ENCODE measurements around the gene ABCA13.

Gene ABCA13

DNA sequence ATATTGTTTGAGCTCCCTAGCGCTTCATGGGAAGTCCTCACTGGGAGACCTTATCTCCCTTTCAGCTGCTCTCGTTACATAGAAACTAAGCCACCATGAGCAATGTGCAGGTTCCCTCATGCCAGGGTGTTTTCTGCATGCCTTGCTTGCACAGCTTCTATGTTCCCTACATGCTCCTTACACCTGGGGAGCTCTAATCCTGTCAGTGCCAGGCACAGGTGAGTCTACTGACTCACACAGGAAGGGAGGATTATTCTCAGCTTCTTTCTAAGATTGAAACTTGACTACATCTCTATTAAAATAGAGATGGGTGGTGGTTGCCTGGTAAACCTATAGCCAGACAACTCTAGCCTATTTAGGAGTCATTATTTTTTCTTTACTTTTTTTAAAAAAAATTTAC, 377.4 kb downstream of the ABCA13 start:
- no peak for DNase-seq

DNA sequence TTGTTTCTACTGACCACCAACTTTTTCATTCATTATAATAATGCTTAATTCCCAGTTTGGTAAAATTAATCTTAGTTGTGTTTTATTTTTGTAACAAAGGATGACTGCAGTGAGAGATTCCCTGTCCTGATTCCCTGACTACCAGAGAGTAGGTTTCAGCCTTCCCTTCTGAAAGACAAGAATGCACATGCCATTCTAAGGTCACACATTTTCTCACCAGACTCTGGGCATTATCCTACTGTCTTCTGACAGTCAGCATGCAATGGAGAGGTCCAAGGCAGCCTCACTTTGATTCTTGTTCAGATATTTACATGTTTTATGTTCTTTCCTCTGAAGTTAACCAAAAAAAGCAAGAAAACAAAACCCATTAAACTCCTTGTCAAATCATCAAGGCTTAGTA, 380.4 kb downstream of the ABCA13 start:
- no peak for DNase-seq

DNA sequence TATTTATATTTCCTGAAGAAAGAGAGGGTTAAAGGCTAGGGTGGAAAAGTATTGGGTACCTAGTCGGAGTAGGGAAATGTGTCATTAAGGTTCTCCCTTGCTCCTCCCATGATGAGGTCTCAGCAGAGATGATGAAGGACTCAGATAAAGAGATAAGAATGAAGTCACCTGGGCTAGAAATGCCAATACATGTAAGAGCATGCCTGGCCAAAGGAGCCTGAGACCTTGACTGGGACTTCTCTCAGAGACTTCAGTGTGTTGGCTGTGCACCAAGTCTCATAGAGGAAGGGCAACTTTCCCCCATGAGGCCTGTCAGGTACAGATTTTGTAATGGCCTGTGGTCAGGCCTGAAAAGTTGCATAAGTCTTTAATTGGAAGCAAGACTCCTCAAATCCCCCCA, 392.1 kb downstream of the ABCA13 start:
- DNase-seq: no peak

DNA sequence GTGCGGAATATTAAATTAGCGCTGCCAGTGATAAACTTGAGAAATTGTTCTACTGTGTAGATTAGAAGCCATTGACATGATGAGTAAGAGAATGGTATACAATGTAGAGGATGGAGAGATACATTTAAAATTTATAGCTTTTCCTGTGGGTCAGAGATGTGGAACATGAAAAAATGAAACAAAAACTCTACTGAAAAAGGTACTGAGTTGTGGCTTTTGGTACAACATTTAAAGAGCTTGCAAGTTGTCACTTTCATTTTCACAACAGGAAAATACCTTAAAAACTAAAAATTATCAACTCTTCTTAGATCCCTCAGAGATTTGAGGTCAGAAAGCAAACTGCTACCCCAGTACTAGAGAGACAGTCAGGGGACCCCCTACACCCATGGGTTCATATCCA, 404.3 kb downstream of the ABCA13 start:
- DNase-seq: no peak

DNA sequence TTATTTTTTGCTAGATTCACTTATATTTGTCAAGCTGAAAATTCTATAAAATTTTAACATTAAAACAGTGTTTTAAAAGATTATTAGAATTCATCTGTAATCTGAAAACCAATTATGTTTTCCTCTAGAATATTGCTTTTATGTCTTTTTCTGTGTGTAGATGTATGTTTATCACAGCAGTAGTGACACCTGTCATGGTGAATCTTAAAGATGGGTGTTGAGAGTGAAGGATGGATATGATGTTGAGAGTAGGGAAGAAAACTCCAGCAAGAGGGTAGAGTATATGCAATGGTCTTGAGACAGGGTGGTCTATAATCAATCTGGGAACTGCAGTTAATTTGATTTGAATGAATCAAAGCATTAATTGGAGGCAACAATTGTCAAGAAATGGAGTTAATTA, 416.2 kb downstream of the ABCA13 start:
- no peak for DNase-seq

DNA sequence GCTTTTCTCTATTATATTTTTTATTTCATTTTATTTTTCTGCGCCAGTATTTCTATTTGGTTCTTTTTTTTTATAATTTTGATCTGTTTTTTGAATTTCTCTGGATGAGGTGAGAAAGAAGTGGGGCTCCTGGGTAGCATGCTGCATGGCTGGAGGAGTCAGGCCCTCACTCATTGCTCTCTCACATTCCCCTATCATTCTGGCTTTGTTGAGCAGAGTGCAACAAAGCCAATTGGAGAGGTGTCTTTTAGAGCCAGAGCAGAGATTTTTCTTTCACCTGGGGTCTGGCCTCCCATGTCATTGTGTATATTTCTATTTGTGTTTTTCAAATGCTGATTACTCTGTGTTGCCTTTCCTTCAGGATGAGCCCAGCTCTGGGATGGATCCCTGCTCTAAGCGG, 423.1 kb downstream of the ABCA13 start:
- DNase-seq: no peak

DNA sequence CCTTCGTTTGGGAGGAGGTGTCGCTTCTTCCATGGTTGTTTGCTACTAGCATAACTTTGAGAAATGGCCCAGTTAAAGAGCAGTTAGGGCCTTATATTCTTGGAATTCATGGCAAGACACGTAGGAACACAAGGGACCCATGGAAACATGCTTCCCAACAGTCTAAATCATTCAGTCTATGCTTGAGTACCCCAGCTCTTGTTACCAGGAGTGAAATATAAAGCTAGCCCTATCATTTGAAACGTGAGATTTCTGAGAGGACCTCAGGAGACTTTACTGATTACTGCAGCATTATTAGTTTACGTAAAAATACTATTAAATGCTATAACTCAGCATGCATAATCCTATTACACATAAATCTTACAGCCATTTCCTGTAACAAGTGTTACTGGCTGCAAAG, 424.5 kb downstream of the ABCA13 start:
- no peak for DNase-seq

DNA sequence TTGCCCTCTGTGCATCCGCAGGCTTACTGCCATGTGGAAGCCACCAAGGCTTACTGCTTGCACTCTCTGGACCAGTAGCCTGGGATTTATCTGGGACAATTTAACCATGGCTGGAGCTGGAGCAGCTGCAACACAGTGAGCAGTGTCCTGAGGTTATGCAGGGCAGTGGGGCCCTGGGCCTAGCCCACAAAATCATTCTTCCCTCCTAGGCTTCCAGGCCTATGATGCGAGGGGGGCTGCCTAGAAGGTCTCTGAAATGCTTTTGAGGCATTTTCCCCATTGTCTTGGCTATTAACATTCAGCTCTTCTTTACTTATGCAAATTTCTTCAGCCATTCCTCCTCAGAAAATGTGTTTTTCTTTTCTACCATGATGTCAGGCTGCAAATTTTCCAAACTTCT, 439.4 kb downstream of the ABCA13 start:
- no peak for DNase-seq

DNA sequence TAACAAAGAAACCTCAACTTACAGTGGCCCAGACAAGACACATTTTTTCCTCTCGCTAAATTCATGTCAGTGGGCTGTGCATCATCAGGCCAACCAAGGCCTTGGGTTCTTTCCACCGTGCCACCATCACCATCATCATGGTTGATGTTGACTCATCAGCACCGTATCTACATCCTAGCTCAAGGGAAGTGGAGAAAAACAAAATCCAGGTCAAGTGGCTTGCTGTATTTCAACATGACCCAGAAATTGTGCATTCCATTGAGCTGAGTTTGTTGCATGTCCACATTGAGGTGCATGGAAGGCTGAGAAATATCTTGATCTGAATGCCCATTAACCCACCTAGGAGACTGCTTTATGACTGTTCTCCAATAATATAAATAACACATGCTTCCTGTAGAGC, 440.7 kb downstream of the ABCA13 start:
- no peak for DNase-seq

DNA sequence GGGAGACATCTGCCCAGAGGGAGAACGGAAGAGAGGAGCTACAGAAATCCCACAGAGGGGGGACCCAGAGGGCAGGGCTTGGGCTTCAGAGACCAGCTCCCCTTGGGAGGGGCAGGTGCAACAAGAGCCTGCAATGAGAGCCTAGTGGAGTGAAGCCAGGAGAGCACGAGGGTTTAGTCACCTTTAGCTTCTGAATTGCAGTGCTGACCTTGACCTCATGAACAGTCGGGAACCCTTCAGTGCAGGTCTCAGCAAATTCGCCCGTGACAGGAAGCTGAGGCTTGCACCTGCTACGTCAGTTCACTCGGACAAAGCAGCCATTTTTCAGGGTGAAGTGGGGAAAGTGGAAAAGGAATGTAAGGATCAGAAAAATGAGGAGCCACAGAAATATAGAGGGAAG, 446.2 kb downstream of the ABCA13 start:
- no peak for DNase-seq

DNA sequence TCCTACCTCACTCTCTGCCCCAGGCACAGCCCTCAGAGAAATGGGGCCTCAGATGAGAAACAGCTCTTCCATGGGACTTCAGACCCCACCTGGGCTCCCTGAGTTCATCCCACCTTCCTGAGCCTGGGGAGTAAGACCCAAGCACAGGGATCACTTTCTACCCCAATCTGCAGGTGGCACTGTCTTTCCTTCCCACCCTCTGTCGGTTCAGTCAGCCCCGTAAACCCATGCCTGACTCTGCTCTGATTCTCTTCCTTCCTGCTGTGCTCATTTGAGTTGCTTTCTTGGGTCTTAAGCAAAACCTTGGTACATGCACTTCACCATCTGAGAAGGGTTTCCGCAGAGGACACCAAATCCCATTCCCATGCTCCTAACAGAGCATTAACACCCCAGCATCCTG, 446.7 kb downstream of the ABCA13 start:
- DNase-seq: no peak

DNA sequence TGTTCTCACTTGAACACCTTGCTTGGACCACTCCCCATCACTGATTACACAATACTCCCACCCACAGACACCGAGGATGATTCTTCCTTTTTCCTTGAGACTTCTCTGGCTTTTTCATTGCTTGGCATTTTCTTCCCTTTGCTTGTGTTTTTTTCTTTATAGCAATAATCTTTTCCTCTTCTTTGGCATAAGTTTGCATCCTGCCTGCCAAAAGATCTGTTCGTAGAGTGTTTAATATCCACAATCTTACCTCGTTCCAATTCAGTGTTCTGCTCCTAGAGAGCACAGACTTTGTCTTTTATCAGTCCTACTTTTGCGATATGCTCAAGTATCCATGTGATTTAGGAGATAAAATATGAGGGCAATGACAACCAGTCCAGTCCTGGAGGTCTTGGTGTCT, 449.8 kb downstream of the ABCA13 start:
- DNase-seq: no peak

DNA sequence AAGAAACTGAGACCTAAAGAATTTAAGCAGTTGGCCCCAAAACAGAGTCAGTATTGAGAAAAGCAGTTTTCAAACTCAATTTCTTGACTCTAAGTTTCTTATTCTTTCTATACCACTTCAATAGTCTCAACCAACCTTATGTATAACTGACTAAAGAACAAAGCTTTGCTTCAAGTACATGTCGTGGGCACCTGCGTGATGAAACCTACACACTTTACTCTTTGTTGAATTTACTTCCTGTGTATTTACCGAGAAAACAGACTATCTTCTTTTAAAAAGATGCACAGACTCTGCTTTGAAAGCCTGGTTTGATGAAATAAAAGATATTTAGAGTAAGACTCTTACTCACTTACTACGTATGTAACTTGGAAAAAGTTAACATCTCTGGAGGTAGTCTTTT, 455.9 kb downstream of the ABCA13 start:
- no peak for DNase-seq

DNA sequence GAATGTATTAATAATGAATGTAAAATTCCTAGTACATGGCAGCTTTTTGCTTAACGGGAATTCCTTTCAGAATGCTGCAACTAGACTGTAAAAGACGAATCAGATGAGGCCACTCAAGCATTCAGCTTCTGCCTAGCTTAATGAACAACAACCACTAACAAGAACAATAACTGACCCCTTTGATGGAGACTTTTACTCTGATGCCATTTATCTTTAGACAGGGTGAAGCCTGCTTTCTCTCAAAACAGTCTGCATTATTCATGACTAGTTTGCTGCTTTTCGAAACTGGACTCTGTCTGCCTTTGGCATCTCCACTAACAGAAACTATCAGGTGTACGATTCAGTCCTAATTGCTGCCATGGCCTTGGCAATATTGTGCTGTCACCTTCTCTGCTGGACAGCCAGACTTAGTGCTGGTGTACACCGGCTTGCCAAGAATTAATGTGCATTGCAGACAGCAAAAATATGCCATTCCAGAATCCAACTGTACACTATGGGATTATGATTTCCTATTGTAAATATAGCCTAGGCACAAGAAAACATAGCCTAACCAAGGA, 457.6 kb downstream of the ABCA13 start:
- no peak for DNase-seq

DNA sequence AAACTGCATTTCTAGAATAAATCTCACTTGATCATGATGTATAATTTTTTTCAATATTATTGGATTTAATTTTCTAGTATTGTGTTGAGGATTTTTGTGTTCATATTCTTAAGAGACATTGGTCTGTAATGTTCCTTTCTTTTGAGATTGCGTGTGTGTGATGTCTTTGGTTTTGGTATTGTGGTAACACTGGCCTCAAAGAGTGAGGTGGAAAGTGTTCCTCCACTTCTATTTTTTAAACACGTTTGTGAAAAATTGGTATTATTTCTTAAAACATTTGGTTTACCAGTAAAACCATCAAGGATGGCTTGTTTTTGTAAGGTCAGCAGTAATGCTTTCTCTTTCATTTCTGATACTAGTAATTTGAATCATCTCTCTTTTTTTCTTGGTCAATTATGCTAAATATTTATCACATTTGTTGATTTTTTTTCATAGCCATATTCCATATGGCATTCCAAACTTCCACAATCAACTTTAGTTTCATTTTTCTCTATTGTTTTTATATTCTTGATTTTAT, 462.9 kb downstream of the ABCA13 start:
- no peak for DNase-seq

DNA sequence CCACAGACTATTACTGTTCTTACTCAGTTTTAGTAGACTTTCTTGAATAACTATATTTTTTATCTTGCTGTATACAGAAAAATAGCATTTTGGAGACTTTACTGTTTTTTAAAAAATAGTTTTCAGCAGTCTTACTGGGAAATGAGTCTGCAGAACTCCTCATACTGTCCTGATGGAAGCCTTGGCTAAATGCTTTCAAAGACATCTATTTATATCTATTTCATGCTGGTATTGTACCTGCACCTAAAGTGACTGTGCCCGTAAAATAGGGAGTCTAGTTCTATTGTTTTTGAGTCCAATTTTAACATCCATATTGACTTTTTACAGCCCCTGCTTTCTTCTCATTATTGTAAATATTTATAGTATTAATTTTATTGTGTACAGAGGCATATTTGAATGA, 464.5 kb downstream of the ABCA13 start:
- DNase-seq: no peak

DNA sequence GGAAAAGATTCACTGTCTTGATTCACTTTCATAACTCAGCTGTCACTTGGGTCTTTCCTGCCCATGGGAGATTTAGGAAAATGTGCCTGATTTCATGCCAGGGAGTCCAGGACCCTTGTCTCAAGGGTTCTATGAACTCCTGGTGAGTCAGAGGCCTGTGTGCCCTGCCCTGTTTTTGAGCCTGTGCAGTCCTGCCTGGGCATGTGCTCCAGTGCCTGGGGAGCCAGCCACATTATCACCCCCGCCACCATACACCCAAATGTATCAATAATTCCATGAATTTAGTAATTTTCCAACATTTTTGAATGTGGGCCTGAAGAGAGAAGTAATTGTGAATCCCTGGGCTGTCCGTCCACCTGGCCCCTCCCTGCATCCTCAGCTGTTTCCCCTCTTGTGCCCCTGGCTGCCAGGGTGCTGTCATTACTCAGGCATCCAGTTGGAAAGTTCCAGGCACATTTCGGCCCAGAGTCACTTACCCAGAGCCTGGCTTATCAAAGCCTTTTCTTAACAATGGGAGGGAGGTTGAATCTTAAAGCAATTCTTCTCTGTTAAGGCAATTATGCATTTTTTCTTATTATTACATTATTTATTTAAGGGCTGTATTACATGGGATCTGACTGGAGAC, 465.2 kb downstream of the ABCA13 start:
- DNase-seq: no peak

DNA sequence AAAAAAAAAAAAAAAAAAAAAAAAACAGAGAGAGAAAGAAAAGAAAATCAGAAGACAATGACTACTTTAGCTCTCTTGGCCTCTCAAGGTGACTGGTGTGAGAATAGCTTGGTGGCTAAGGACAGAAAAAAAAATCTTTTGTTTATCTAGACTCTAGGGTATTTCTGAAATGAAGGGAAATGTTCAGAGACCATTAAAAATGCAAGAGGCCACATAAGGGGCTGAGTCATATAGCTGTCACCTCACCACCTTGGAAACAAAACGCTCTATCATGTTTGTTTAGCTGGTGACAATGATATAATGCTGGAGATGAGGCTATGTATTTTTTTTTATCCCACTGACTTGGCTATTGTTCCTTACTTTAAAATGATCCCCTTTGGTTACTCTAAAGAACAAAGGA, 466.1 kb downstream of the ABCA13 start:
- no peak for DNase-seq

DNA sequence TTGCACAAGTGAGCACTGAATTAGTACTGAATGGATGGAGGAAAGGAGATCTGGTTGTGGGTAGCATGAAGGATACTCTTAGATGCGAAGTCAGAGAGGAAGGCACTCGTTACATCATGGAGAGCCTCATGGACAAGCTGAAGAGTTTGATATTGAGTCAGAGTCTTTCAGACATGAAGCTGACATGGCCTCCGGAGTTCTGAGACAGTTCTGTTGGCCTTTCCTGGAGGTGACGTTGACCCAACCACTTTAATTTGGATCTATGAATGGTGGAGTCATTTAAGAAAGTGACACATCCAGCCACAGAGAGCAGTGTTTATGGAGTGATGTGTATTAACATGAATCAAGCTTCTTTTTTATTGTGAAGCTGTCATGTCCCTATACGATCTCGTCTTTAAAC, 466.8 kb downstream of the ABCA13 start:
- no peak for DNase-seq

DNA sequence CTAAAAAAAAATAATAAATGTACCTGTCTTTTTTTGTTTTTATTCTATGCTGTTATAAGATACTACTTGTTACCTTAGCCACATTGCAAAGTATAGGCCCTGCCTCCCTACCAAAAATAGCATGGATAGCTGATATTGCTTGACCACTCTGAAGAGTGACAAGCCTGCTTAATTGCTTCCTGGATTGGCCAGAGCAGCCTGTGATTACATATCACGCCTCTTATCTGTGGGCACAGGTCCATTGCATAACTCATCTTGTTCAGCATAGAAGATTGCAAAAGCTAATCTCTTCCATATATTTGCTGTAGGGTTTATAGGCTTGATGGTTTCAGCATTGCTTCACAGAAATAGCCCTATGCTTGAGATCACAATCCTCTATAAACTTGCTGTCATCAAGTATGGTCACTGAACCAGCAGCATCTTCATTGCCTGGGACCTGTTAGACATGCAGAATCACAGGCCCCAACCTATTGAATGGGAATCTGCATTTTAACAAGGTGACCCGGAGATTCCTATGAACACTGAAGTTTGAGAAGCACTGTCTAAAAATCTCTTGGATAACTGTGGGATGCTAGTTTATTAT, 472.3 kb downstream of the ABCA13 start:
- DNase-seq: no peak

DNA sequence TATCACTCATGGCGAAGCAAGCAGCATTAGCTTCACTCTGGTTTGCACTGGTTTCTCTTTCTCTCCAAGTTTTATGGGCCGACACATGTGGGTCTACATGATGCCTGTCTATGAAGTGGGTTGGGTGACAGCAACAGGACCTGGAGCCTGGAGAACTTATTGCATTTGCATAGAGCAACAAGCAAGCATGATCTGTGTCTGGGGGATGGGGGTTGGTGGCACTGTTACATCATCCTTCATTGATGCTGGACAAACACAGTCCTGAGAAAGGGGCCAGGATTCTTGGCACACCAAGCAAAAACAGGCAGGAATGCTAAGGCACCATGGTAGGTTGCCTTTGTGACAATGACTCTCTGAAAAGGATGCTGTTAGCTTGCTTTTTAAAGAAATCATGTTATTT, 486.9 kb downstream of the ABCA13 start:
- DNase-seq: no peak

DNA sequence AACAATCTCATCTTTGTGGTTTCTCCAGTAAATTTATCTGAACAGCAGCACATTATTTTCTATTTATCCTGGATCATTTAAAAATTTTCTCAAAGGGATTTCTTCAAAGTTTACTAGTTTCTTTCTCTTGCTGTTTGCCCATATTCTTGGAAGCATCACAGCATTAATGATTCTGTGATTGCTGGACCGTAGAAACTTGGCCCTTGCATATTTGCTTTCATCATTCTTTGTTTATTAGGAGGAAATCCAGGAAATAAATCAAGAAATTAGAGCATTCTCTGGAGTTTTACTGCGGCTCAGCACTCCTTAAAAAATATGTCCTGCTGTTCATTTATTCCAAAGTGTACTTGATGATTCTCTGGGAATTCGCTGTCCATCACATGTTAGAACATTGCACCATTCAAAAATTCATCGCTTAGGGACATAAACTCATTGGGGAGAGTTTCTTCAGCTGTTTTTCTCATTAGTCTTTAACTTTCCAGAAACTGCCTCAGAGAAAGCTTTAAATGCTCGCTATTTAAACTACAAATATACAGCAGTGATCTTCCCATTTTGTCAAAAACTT, 489.1 kb downstream of the ABCA13 start:
- no peak for DNase-seq

DNA sequence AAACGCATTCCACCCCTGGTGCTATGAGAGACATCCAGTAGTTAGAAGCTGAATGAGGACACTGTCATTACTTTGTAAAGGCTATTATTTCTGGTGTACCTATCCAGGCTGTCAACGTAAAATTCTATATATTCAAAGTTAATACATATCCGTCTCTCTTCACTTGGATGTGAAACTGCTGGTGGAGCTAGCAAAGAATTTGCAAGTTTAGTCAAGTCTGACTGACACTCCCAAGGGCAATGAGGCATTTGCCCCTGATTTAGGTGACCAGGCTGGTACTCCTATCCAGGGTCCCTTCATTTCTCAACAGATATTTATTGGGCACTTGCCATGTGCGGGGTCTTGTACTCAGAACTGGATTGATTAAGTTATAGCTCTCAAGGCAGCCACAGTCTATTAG, 493.0 kb downstream of the ABCA13 start:
- DNase-seq: no peak

DNA sequence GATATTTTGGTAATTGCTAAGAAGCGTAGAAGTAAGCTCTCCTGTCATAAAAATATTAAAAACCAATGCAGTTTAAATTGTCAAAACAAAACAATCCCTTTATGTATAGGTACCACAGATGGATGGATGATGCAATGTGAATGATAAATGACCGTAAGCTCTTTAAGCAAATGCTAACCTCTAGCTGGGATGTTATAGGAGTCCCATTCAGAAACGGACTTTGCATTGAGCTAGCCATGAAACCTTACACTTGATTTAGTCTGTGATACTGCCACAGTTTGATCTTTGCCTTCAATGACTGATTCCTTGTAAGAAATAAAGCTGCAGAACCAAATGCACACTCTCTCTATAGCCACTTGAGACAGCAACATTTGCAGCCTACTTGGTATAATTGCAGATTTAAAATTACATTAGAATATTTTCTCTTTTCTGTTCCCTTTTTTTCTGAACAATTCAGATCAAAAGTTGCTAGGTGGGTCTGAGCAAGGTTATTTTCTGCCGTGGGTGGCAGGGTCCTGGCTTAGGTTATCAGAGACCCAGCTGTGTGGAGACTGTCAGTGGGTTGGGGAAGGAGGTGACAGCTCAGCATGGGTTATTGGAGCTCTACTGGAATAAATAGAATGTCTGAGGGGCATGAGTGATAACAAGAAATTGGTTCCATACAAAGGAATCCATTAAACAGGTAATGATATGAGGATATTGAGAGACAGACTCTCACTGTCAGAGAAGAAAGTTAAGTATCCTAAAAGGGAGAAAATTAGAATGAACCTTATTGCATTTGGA, 494.3 kb downstream of the ABCA13 start:
- no peak for DNase-seq

Measured in activated CD8-positive, alpha-beta memory T cell treated with anti-CD3 and anti-CD28 coated beads, Interleukin-2, amount 50 U/mL, for 4 hours (primary cell).